Tibial nerve (tissue), 3 donors: ENCODE results near the gene ROBO2.

ENCODE experiments used
- CTCF ChIP-seq, 5 experiments: fragments of 200-600 bp in 3 of 5; fragments of 450-650 bp in 2 of 5; sonication (generic) in 3 of 5; IDR thresholded peaks; one replicate each; pipeline ENCODE4 v1.5.1; 2016 to 2019; ENCODE audit warnings: antibody characterized with exemption in 5 of 5, mild to moderate bottlenecking in 3 of 5, moderate library complexity in 2 of 5
- POLR2A ChIP-seq, 2 donors: fragments of 450-650 bp; IDR thresholded peaks; one replicate each; pipeline ENCODE4 v1.6.1; 2017; ENCODE audit warnings: antibody characterized with exemption in 2 of 2, mild to moderate bottlenecking in 2 of 2, moderate library complexity in 2 of 2

- TF ChIP-seq CTCF (IDR thresholded peaks at IDR 0.05) (no peak), POLR2A (IDR thresholded peaks at IDR 0.05) (no peak)
Measured at GRCh38 chr3:77404871-77405270, 365.0 kb downstream of the ROBO2 start.
